HG03064 (cell line): ENCODE measurements around the gene RBM46.

Source experiments
- ATAC-seq: cut with Tn5 transposase; IDR thresholded peaks from one replicate; pipeline ENCODE4 v1.9.1; 2021; ENCODE audit warnings: low read depth; ENCODE audit not compliant: unreplicated experiment

The RBM46 gene

GRCh38 chr4:154781126-154781982 lies at the start of gene RBM46:
TSS of gene RBM46 (plus strand) at chr4:154781272. CDS start at chr4:154796753, 15,481 bp downstream.
- ATAC-seq, result no peak

- ATAC-seq, result no peak
Measured at GRCh38 chr4:154731756-154732155, 49.3 kb upstream of the RBM46 start.

- no peak for ATAC-seq
Measured at GRCh38 chr4:154732669-154733068, 48.4 kb upstream of the RBM46 start.

- no peak for ATAC-seq
Measured at GRCh38 chr4:154736770-154737169, 44.3 kb upstream of the RBM46 start.

GRCh38 chr4:154738426-154738825 lies 42.6 kb upstream of the RBM46 start:
- ATAC-seq, result no peak

- no peak for ATAC-seq
Measured at GRCh38 chr4:154739111-154739510, 42.0 kb upstream of the RBM46 start.

- no peak for ATAC-seq
Measured at GRCh38 chr4:154740462-154740861, 40.6 kb upstream of the RBM46 start.

GRCh38 chr4:154741131-154741665 lies 39.9 kb upstream of the RBM46 start:
- no peak for ATAC-seq

GRCh38 chr4:154741922-154742850 lies 38.9 kb upstream of the RBM46 start:
- no peak for ATAC-seq

- ATAC-seq, result no peak
Measured at GRCh38 chr4:154743683-154744340, 37.3 kb upstream of the RBM46 start, which contains the start of gene LRAT. TSS of gene LRAT (plus strand) at chr4:154744000. CDS start at chr4:154744327, 327 bp downstream.

GRCh38 chr4:154744341-154744926 lies 36.6 kb upstream of the RBM46 start:
- ATAC-seq, result no peak

- ATAC-seq, result no peak
Measured at GRCh38 chr4:154757713-154758112, 23.4 kb upstream of the RBM46 start.

- ATAC-seq, result no peak
Measured at GRCh38 chr4:154760895-154761294, 20.2 kb upstream of the RBM46 start.

- no peak for ATAC-seq
Measured at GRCh38 chr4:154778264-154778663, 2.8 kb upstream of the RBM46 start.

GRCh38 chr4:154779362-154779947 lies 1.6 kb upstream of the RBM46 start:
- ATAC-seq, result no peak

GRCh38 chr4:154781983-154782293 lies 866 bp downstream of the RBM46 start:
- no peak for ATAC-seq

- no peak for ATAC-seq
Measured at GRCh38 chr4:154807042-154807630, 26.1 kb downstream of the RBM46 start.

GRCh38 chr4:154818230-154818629 lies 37.2 kb downstream of the RBM46 start:
- no peak for ATAC-seq

GRCh38 chr4:154822775-154823174 lies 41.7 kb downstream of the RBM46 start:
- ATAC-seq, result no peak

- ATAC-seq, result no peak
Measured at GRCh38 chr4:154836030-154836429, 55.0 kb downstream of the RBM46 start.
